GM21423 (cell line): Measurements from ENCODE around the gene TNFRSF8.
"Not testable (repeated sequence)": the region's sequence is repeated elsewhere in the genome, so short reads cannot be mapped to it uniquely, and the experiment has no call there.

Source experiments
- ATAC-seq: cut with Tn5 transposase; IDR thresholded peaks from one replicate; pipeline ENCODE4 v1.9.1; 2021; ENCODE audit warnings: mild to moderate bottlenecking, moderate library complexity; ENCODE audit not compliant: unreplicated experiment

TNFRSF8 gene

GRCh38 chr1:12063141-12064072 lies at the start of gene TNFRSF8:
Gene TNFRSF8, plus strand, starts transcription at chr1:12063303. Its CDS starts 296 bp downstream, at chr1:12063599.
- ATAC-seq: no peak

GRCh38 chr1:12014141-12014991 lies 48.7 kb upstream of the TNFRSF8 start:
- no peak for ATAC-seq

- ATAC-seq: no peak
These were observed 48.1 kb upstream of the TNFRSF8 start for GRCh38 chr1:12015001-12015491.

GRCh38 chr1:12015499-12015898 lies 47.6 kb upstream of the TNFRSF8 start:
- no peak for ATAC-seq

GRCh38 chr1:12016182-12016581 lies 46.9 kb upstream of the TNFRSF8 start:
- no peak for ATAC-seq

GRCh38 chr1:12019858-12020509 lies 43.1 kb upstream of the TNFRSF8 start:
- ATAC-seq: no peak

GRCh38 chr1:12021616-12022015 lies 41.5 kb upstream of the TNFRSF8 start:
- ATAC-seq: no peak

- ATAC-seq: no peak
These were observed 41.1 kb upstream of the TNFRSF8 start for GRCh38 chr1:12022036-12022435.

GRCh38 chr1:12026586-12026985 lies 36.5 kb upstream of the TNFRSF8 start:
- ATAC-seq: no peak

- ATAC-seq: no peak
These were observed 34.9 kb upstream of the TNFRSF8 start for GRCh38 chr1:12028248-12028647.

GRCh38 chr1:12028957-12029511 lies 34.1 kb upstream of the TNFRSF8 start:
- ATAC-seq: no peak

GRCh38 chr1:12029720-12030339 lies 33.3 kb upstream of the TNFRSF8 start:
- ATAC-seq: no peak

- ATAC-seq: no peak
These were observed 31.8 kb upstream of the TNFRSF8 start for GRCh38 chr1:12031039-12031980.

- no peak for ATAC-seq
These were observed 30.9 kb upstream of the TNFRSF8 start for GRCh38 chr1:12032161-12032621.

- not testable (repeated sequence) for ATAC-seq
These were observed 29.7 kb upstream of the TNFRSF8 start for GRCh38 chr1:12033441-12033840.

- ATAC-seq: no peak
These were observed 28.7 kb upstream of the TNFRSF8 start for GRCh38 chr1:12034381-12034801.

GRCh38 chr1:12035312-12035711 lies 27.8 kb upstream of the TNFRSF8 start:
- no peak for ATAC-seq

- ATAC-seq: no peak
These were observed 25.4 kb upstream of the TNFRSF8 start for GRCh38 chr1:12037486-12038355.
